BJ (cell line): ENCODE measurements around the gene XYLB. TPM values are rescaled to one million over a fixed set of nuclear protein-coding genes. Genes with fewer than 3 reads are reported as not detected.
A peak's percentile ranks its signal among the peaks of the same experiment; 100 is the strongest.
"Not testable (repeated sequence)": the region's sequence is repeated elsewhere in the genome, so short reads cannot be mapped to it uniquely, and the experiment has no call there.

Experiments used
- CTCF ChIA-PET: fragments of 350-600 bp; formaldehyde crosslinking; extraction: SDS; loops from one replicate; lab custom pipeline; 2021; ENCODE audit warnings: antibody characterized with exemption, inconsistent platforms; lab: Yijun Ruan, JAX
- POLR2A ChIA-PET: fragments of 300-600 bp; sonication (Branson Sonifier 250); formaldehyde crosslinking; extraction: SDS; loops from one replicate; lab custom pipeline; 2021; ENCODE audit warnings: antibody characterized with exemption; lab: Charles Lee
- DNase-seq: peaks from one replicate; pipeline ENCODE4 v3.0.0-alpha.2; 2011; ENCODE audit warnings: low read depth
- H3K27me3 ChIP-seq: 2 replicates; pipeline ENCODE4 v1.6.0; 2011; ENCODE audit warnings: low read length; ENCODE audit not compliant: control insufficient read depth, insufficient read depth
- H3K36me3 ChIP-seq: 2 replicates; pipeline ENCODE4 v1.5.1; 2011; ENCODE audit warnings: low read length; ENCODE audit not compliant: control insufficient read depth, insufficient read depth
- H3K4me3 ChIP-seq: 2 replicates; pipeline ENCODE4 v1.5.1; 2011; ENCODE audit warnings: low read depth, mild to moderate bottlenecking, control low read depth, low read length
- polyA plus RNA-seq: library from polyadenylated mRNA; depleted of rRNA; stranded (reverse); fragments of >200 nt; gene quantifications from 2 replicates; pipeline ENCODE4 v1.2.3, GENCODE V29; 2011
- TF ChIP-seq, protein P1 (sequence below): IDR thresholded peaks from 2 replicates; pipeline ENCODE4 v1.5.1; 2011; ENCODE audit warnings: low read depth, mild to moderate bottlenecking, control low read depth, inconsistent platforms, low read length, moderate library complexity; ENCODE audit not compliant: insufficient read depth

The XYLB gene
- polyA plus RNA-seq, 1 experiment: 3.0 TPM

DNA sequence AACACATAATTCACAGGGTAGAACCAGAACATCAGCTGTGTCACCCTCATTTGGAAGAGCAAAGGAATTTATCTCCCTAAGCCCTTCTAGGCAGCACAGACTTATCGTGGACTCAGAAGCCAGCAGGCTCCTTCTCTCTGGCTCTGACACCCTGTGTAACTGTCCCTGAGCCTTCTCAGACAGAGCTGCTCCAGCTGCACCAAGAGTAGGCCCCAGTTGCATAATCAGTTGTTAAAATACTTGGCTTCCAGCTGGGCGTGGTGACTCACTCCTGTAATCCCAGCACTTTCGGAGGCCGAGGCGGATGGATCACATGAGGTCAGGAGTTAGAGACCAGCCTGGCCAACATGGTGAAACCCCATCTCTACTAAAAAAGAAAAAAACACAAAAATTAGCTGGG, 57.7 kb downstream of the XYLB start:
- DNase-seq: peak; percentile 25
- CTCF ChIA-PET: no interaction called here
- Histone ChIP-seq H3K4me3 (no peak overlapping the region), H3K27me3 (no peaks in the 10 kb centered on the region), H3K36me3 (no peaks in the 10 kb centered on the region; the same call in none of the 2 replicates)
- TF ChIP-seq, protein P1, sequence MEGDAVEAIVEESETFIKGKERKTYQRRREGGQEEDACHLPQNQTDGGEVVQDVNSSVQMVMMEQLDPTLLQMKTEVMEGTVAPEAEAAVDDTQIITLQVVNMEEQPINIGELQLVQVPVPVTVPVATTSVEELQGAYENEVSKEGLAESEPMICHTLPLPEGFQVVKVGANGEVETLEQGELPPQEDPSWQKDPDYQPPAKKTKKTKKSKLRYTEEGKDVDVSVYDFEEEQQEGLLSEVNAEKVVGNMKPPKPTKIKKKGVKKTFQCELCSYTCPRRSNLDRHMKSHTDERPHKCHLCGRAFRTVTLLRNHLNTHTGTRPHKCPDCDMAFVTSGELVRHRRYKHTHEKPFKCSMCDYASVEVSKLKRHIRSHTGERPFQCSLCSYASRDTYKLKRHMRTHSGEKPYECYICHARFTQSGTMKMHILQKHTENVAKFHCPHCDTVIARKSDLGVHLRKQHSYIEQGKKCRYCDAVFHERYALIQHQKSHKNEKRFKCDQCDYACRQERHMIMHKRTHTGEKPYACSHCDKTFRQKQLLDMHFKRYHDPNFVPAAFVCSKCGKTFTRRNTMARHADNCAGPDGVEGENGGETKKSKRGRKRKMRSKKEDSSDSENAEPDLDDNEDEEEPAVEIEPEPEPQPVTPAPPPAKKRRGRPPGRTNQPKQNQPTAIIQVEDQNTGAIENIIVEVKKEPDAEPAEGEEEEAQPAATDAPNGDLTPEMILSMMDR: no peak
- POLR2A ChIA-PET: no interaction called here

DNA sequence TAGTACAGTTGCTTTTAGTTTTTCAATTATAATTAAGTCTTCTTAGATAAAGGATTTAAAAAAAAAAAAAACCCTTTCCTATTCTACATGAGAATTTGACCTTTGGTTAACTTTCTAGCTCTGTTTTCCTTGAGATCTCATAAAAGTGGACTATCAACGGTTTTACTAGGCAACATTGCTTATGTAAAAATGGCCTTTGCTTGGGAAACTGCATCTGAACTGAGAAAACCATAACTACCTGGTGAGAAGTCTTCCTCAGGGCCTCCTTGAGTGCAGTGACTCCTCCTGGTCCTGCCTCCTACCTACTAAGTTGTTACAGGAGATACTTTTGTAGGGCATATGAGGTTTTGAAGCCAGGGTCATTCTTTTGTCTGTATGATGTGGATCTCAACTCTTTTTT, 65.0 kb downstream of the XYLB start:
- Histone ChIP-seq H3K27me3 (no peaks in the 10 kb centered on the region), H3K36me3 (no peaks in the 10 kb centered on the region), H3K4me3 (no peak overlapping the region)
- TF ChIP-seq, protein P1: no peak
- DNase-seq: no peak
- CTCF ChIA-PET: interaction anchor here (1.1 kb wide), 1 partner anchor 20 kb away, joined by 3 read pairs; no protein-coding TSS in a partner anchor
- POLR2A ChIA-PET: no interaction called here

- H3K36me3 ChIP-seq, CTCF ChIA-PET, POLR2A ChIA-PET: not testable (repeated sequence)
Measured at GRCh38 chr3:38420758-38421157, 74.2 kb downstream of the XYLB start.

GRCh38 chr3:38421679-38422336, 75.2 kb downstream of the XYLB start:
- CTCF ChIA-PET: no interaction called here
- POLR2A ChIA-PET: no interaction called here
- TF ChIP-seq, protein P1: no peak

More at GRCh38 chr3:38420758-38421157, 74.2 kb downstream of the XYLB start:
- not testable (repeated sequence) for H3K27me3 ChIP-seq, DNase-seq, H3K4me3 ChIP-seq

DNA sequence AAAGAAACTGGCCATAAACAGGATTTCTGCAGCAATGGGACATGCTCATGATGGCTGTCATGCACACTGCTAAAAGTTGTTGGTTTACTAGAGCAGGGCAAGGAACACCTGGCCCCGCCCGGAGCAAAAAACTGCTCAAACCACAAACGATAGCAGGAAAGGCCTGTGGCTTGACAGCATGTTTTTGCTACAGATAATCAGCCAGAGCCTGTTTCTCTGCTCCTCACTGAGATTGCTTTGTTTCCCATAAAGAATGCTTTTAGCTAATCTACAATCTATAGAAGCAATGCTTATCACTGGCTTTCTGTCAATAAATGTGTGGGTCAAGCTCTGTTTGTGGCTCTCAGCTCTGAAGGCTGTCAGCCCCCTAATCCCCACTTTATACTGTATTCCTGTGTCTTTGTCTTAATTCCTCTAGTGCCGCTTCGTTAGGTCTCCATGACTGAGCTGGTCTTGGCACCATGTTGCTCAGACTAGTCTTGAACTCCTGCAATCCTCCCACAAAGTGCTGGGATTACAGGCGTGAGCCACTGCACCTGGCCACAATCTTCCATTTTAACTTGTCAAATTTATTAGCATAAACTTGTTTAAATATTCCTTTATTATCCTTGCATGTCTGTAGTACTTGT, 80.3 kb downstream of the XYLB start:
- DNase-seq, H3K36me3 ChIP-seq, H3K4me3 ChIP-seq, CTCF ChIA-PET, H3K27me3 ChIP-seq, POLR2A ChIA-PET: not testable (repeated sequence)

More at GRCh38 chr3:38421679-38422336, 75.2 kb downstream of the XYLB start:
- H3K4me3 ChIP-seq: no peak overlapping the region
- no peak for DNase-seq
- H3K27me3 ChIP-seq: no peaks in the 10 kb centered on the region
- H3K36me3 ChIP-seq: no peaks in the 10 kb centered on the region

DNA sequence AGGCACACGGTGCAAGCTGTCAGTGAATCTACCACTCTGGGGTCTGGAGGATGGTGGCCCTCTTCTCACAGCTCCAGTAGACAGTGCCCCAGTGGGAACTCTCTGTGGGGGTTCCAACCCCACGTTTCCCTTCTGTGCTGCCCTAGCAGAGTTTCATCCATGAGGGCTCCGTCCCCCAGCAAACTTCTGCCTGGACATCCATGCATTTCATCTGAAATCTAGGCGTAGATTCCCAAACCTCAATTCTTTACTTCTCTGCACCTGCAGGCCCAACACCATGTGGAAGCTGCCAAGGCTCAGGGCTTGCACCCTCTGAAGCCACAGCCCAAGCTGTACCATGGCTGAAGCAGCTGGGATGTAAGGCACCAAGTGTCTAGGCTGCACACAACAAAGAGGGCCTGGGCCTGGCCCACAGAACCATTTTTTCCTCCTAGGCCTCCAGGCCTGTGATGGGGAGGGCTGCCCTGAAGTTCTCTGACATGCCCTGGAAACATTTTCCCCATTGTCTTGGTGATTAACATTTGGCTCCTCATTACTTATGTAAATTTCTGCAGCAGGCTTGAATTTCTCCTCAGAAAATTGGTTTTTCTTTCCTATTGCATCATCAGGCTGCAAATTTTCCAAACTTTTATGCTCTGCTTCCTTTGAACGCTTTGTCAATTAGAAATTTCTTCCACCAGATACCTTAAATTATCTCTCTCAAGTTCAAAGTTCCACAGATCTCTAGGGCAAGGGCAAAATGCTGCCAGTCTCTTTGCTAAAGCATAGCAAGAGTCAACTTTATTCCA, 86.5 kb downstream of the XYLB start:
- CTCF ChIA-PET, H3K27me3 ChIP-seq, POLR2A ChIA-PET, DNase-seq, H3K36me3 ChIP-seq, H3K4me3 ChIP-seq: not testable (repeated sequence)

DNA sequence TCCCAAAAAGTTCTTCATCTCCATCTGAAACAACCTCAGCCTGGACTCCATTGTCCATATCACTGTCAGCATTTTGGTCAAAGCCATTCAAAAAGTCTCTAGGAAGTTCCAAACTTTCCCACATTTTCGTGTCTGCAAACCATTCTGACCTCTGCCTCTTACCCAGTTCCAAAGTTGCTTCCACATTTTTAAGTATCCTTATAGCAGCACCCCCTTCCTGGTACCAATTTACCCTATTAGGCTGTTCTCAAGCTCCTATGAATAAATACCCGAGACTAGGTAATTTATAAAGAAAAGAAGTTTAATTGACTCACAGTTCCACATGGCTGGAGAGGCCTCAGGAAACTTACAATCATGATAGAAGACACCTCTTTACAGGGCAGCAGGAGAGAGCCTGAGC, 87.1 kb downstream of the XYLB start:
- DNase-seq, CTCF ChIA-PET, H3K36me3 ChIP-seq, H3K27me3 ChIP-seq, POLR2A ChIA-PET, H3K4me3 ChIP-seq: not testable (repeated sequence)

- CTCF ChIA-PET: interaction anchor here (1.2 kb wide), 1 partner anchor 10 kb away, joined by 4 read pairs; no protein-coding TSS in a partner anchor
Measured at GRCh38 chr3:38438436-38439069, 92.0 kb downstream of the XYLB start.

GRCh38 chr3:38443205-38443604, 96.6 kb downstream of the XYLB start:
- DNase-seq, H3K36me3 ChIP-seq, H3K27me3 ChIP-seq, CTCF ChIA-PET, H3K4me3 ChIP-seq: not testable (repeated sequence)
- POLR2A ChIA-PET: interaction anchor here (0.6 kb wide), 1 partner anchor 12 kb away, joined by 5 read pairs; no protein-coding TSS in a partner anchor

More at GRCh38 chr3:38438436-38439069, 92.0 kb downstream of the XYLB start:
- H3K27me3 ChIP-seq, DNase-seq, POLR2A ChIA-PET, H3K36me3 ChIP-seq, H3K4me3 ChIP-seq: not testable (repeated sequence)
